Activated CD4-positive, alpha-beta T cell treated with anti-CD3 and anti-CD28 coated beads, Interleukin-2, amount 50 U/mL, for 24 hours (primary cell): Measurements from ENCODE around the gene NPAS2.

Experiments
- DNase-seq, 2 donors: peaks; one replicate each; pipeline ENCODE4 v3.0.0-alpha.2; 2020; ENCODE audit warnings: low read depth in 1 of 2, low spot score in 1 of 2

The NPAS2 gene

DNA sequence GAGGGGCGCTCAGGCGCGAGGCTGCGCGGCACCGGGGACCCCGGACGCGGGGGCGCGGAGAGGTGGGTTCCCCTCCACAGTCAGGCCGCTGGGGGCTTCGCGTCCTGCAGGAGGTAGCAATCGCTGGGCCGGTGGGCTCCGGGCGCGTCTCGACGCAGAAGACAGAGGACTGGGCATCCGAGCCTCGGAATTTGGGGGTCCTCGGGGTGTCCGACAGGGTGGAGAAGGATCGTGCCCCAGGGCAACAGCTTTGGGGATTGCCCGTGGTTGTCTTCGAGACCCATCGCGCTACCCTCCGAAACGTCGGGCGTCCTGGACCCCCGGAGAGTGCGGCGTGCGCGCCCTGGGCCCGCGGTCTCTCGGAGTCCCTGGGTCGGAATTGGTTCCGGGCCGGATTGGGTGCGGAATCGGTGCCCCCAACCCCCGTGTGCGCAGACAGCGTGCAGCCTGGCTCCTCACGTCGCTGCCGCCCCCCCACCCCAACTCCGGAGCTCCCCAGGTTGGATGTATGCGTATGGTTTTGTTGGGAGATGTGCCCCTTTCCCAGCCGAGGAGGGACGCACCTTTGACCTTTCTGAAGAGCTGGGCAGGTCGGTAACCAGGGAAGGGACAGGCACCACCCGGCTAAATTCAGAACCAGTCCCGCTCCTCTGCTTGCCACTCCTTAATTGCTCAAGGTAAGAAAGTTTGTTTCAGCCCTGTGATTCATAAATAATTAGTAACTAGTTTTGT is 750 bp downstream of the NPAS2 start:
- DNase-seq = no peak

DNA sequence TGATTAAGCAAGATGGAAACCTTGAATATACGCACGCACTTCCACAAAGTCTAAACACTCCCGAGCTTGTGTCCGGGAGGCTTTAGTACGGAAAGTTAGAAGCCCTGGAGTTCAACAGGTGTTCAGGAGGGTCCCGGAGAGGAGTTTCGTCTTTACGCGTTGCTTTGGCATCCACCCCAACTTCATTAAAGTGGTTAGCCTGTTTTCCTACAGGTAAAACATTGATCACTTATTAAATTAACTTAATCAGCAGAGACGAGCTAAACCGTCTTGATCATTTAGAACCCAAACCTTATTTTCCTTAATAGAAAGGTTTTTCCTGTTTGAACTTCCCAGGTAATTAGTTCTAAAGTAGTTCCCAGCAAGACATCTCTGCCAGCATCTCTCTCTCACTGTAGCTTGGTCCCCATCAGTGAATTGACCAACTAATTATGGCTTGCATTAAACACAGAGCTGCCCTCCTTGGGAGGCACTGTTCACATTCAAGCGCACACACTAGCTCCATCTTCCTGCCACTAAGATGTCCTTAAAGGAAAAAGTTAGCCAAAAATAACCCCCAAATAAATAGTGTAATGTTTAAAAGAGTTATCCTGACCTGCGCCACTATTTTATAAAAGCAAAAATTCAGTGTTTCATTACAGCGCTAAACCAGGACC is 1.4 kb downstream of the NPAS2 start:
- no peak for DNase-seq

DNA sequence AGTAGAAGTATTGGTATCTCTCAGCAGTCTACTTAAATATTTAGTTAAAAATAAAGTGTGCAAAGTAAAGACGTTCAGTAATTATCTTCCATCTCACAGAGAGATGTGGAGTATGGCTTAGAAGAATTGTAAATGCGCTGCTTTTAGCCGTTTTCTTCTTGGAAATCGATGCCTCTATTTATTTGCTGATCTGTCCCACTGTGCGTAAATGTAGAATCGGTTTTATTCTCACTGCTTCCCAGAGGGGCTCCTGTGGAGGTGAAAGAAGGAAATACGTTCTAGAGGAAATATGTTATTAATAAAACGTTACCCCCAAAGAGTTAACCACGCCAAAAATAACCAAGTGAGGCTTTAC is 1.9 kb downstream of the NPAS2 start:
- no peak for DNase-seq

DNA sequence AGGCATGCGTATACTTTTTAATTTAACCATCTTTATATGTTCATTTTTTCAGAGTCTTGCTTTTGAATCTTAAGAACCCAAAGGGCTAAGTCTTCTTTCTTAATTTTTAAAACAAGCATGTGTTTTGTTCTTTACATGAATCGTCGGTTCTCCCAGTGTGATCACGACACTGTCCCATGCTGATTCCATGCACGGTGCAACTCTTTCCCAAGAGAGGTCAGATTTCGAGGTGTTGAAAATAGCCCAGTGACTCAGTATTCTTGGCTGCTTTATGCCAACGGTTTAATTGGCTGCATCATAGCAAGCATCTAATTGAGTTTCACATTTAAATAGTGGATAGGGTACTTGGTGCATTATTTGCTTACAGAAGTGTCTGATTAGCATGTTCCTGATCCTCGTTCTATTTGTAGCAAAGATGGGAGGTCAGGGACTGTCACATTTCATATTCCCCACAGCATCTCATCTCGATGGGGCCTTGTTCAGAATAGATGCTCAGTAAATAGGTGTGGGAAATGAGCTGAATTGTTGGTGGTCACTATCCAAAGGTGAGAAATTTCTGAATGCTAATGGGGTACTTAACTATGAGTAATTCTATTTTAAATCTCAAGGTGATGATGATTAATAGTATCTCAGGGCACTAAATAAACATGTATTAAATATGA is 2.8 kb downstream of the NPAS2 start:
- DNase-seq = no peak

DNA sequence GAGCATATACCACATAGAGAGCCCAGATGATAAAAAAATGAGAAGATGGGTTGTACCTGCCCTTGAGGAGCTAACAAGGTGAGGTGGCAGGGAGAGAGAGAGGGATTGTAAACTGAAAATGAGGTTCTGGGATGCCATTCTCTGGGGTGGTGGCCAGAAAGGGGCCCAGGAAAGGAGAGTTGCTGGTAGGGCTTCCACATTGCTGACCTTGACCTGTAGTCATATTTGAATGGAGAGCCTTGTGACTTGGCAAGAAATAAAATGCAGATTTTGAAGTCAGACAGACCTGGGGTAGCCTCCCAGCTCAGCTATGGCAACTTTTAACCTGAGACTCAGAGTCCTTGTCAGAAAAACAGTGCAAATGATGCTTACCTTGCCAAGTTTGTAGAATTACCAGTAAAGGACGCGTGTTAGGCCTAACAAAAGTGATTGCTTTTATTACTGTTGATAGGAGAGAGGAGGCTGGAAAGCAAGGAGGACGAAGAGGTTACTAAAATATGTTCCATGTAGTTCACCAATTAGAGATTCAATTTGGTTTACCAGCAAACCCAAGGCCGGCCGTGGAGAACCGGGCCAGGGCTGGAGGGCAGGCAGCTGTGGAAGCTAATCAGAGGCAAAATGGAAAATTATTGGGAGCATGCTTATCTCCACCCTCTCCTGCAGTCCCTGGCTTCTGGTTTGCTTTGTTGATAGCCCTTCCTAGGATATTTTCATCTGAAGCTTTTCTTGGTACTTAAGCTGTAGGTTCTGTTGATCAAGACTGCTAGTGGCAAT is 3.9 kb downstream of the NPAS2 start:
- no peak for DNase-seq

DNA sequence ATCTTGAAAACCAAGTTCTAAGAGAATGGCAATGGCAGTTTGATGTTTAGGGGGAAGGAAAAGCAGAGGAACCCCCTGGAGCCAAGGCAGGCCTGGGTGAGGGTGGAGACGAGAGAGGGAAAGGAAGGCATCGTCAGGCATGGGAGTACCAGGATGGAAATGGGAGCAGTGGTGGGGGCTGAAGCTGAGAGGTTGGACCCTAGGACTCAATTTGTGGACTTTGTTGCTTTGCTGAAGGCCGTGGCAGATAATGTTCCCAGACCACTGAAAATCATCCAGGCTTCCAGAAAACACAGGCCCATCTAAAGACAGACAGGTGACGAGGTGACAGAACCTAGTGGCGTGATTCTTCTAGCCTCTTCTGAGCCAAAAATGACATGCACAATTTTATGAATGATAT is 4.9 kb downstream of the NPAS2 start:
- no peak for DNase-seq

DNA sequence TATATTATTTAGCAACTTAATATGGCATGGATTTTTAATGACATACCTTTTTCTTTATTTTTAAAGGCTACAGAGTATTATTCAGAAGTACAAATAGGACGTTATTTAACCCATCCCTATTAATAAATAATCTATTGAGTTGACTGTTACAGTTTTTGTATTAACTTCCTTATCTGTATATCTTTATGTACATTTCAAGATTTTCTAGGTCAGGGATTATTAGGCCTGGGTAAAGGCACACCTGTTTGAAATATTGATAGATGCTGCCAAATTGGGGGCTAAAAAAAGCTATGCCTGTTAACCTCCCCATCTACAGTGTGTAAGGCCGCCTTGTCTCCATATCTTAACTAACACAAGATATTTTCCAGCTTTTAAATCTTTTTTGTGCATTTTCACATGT is 6.6 kb downstream of the NPAS2 start:
- no peak for DNase-seq

DNA sequence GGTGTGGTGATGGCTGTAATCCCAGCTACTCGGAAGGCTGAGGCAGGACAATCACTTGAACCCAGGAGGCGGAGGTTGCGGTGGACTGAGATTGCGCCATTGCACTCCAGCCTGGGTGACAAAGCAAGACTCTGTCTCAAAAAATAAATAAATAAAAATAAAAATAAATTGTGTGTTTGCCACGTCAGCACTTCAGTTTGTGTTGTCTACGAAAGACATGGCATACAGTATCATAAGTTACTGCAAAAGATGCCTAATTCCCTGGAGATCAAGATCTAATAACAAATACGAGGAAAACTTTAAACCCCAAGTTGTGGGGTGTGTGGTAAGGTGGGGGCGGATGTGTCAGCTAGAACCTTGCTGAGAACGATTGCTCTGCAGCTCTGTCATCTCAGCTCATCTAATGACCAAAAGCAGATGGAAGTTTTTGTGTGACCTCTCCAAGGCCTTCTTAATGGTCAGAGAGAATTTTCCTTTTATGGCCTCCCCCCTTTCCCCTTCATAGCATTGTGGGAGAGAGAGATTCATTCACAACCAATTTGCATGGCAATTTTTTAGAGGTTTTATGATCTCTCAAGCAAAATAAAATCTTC is 11.3 kb downstream of the NPAS2 start:
- no peak for DNase-seq

DNA sequence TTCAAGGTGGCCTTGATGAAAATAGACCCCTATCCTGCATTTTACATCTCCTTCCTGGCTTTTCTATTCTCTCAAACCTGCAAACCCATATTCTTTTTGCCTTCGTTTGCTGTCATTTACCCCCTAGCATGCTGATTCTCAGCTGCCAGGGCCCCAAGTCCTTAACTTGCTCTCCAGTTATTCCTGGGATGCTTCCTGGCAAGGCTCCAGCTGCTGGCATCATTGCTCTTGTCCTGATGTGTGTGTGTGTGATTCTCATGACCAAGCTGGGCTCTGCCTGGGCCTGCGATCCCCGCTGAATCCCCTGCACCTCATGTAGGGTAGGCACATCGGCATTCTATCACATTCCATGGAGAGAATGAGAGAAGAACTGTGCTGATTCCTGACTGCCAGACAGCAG is 11.9 kb downstream of the NPAS2 start:
- no peak for DNase-seq

DNA sequence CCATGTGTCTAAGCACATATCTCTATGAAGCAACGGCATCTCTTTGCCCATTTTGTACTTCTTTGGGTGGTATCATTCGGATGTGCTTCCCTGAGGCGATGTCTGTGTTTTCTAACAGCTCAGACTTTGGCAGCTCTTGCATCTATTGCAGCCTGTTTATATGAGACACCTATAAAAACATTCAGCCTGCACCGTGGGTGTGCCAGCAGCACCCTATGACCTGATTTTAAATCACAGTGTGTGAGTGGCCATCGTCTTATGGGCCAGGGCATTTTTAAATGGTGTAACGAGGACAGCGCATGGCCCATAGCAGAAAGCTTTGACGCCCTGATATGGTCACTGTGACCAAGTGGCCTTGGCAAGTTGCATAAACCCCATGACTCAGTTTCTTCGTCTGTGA is 12.9 kb downstream of the NPAS2 start:
- DNase-seq = no peak

DNA sequence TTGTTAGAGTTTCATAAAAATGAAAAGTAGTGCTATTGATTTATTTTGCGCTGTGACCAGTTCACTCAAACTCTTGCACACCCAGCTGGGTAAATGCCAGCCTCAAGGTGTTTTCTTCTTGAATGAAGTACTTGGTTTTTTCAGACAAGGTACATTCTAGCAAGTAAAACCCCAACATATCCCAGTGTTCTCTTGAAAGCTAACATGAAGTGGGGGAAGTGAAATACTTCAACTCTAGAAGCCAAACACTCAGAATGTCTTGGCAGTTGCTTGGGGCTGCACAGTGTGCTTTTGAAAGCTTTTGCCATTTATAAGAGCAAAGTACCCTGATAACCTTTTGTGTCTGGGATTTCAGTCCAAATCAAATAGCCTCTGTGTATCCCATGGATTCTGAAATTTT is 13.4 kb downstream of the NPAS2 start:
- DNase-seq = no peak

DNA sequence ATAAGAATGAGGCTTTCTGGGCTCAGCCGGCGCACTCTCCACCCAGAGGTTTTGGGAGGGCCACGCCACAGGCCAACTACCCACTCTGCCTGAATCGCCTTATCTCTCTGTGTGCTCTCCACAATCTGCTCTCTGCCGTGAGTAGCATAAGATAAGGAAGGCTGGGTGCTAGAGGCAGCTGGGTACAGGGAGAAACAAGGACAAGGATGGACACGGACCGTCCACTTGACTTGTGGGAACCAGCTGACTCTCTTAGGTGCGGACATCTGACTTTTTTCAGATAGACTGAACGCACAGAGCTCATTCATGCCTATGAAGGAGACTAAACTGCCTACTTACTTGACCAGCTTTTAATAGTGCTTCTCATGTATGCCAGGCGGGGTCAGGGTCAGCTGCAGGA is 14.3 kb downstream of the NPAS2 start:
- DNase-seq = no peak

DNA sequence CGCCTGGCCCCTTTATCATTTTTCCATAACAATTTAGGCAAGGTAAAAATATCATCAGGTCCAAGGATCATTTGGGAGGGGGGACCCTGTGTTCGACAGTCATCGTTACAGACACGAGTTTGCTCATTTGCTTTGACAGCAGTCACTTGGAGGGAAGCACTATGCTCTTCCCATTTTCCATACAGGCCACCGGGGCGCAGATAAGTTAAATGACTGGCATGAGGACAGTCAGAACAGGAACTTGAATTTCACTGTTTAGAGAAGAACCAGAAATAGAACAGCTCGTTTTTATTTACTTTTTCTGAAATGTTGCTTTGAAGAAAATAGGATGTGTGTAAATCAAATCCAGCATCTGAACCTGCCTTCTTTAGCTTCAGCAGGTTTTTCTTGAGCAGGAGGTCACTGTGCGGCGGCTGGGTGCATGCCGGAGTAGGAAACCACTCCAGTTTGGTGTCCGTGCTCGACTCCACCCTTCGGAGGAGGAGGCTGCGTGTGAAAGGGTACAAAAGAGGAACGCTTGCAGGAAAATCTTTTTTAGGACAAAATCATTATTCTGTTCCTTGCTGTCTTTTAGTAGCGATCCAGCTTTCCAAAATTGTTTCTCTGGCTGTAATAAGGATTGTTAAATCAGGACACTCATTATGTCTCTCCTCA is 15.2 kb downstream of the NPAS2 start:
- no peak for DNase-seq

DNA sequence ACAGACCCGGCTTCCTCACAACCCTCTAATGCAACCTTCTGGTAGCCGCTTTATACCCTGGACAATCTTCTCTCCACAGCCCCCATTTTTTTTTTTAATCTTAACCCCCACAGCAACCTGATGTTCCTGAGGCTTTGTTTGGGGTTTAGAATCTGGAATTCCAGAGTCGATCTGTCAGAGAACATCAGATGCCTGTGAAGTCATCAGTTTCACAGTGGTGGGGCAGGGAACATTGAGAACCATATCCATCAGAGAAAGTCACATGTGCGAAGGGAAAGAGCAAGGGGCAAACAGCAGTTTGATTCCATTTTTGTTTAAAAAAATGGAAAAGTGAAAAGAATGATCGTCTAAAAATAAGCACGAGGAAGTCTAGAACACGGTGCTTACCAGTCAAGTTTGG is 20.6 kb downstream of the NPAS2 start:
- DNase-seq = no peak

DNA sequence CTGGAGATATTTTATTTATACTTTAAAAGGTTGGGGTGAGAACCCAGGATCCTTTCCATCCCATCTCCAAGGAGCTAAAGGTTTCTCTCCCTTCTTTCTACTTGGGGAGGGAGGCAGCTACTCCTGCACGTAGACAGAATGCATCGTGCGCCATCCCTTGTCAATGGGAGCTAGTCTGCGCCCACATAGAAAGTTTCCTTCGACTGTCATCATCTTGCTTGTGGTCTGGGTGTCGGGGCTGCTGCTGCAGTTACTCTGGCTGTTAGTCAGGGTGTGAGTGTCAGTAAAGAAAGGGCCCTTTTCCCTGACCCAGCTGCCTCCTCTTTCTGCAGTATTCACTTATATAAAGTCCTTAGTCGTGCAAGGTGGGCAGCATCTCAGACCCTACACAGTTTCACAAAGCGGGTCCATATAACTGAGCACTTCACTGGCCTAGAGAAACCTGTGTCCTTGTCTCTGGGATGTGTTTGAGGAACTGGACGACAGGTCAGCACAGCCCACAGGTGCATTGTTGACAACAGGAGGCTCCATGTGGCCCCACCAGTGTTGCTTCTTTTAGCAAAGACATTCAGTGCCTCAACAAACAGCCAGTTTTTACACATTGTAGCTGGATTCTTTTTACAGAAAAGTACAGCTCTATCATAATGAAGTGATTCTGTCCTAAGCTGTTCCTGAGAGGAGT is 22.4 kb downstream of the NPAS2 start:
- DNase-seq = no peak

DNA sequence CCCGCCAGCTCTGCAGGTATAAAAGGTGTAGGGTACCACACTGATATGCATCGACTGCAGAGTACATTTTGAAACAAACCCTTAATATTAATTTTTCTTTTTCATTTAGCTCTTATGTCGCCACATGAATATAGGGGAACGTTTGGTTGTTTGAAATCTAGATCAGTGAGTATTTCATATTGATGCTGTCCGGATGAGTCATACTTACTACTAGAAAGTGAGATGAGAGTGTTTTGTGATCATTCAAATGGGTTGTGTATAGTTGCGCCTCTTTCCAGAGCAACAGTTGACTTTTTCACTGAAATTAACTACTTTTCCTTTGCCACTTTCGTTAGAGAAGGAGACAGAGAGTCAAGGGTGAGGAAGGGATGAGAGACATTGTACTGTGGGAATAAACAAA is 24.6 kb downstream of the NPAS2 start:
- DNase-seq = no peak

DNA sequence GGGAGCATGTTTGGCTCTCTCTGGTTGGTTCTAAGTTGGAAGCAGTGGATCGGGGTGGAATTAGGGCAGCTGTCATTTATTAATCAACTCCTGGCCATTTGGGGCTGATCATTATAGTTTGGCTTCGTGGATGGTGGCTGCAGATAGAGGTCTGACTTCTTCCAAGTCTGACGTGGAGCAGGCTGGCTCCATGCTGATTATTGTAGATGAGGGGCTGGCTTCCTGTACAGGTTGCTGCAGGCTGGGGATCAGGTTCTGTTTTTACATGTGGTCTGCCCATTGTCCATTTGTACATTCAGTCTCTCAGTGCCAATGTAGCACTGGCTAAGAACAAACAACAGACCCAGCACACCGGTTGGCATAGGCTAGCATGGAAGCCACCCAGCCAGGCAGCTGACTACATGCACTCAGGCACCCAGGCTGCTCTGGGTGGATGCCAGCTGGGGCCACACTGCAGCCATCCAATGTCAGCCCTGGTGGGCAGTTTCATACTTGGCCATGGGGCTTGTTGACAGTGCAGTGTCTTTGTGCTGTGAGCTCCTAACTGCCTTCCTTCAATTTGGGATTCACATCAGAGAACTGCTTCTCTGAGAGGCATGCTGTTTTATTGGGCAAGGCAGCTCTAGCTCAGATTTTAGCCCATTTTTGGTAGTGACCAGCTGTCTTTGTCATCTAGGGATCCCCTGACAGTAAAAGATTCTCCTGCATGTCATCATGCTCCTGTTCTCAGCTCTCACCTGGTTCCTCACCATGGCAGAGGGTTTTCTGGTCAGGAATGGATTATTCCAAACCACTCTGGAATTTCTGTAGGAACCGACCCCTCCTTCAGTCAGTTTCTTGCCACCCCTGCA is 25.4 kb downstream of the NPAS2 start:
- no peak for DNase-seq

DNA sequence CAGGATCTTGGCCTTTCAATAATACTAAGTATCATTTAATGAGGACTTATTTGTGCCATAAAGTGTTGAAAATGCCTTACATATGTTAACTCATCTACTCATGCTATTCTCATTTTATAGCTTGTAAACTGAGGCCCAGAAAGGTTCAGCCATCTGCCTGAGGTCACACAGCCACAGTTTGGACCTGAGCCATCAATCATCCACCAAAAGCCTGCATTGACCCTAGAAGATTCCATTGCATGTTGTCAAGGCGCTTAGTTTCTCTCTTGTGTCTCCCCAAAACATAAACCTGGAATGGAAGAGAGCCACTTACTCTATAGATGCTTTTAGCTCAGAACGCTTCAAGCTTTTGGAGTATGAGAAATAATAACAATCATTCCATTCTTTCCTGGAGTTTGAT is 26.8 kb downstream of the NPAS2 start:
- no peak for DNase-seq

DNA sequence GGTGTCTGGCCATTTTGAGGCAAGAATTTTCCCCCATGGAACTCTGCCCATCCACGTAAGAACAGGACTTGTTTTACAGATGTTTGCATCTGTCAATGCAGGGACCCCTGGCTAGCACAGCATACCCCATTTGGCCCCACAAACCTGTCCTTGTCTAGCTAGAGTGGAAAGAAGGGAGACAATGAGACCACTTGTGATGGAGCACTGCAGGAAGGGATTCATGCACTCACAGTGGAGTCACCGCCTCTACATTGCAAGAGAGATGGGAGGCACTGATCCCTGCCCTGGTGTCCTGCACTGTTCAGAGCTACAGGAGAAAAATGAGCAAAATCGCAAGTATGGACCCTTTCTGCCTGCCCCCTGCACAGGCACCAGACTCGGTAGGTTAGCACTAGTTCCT is 32.5 kb downstream of the NPAS2 start:
- DNase-seq = no peak
